HFFc6 (cell line): ENCODE data around the gene ACSL6. TPM values are rescaled to one million over a fixed set of nuclear protein-coding genes. Genes with fewer than 3 reads are reported as not detected.

ENCODE experiments used
- DNase-seq: peaks from one replicate; pipeline ENCODE4 v3.0.0-alpha.2; 2018
- H3K27ac Mint-ChIP-seq: 2 replicates; pipeline ENCODE4 v1.8.0; 2020; ENCODE audit warnings: mild to moderate bottlenecking, mixed read lengths
- H3K27me3 Mint-ChIP-seq: 2 replicates; pipeline ENCODE4 v1.8.0; 2021; ENCODE audit warnings: mild to moderate bottlenecking, moderate library complexity, mixed read lengths; ENCODE audit not compliant: insufficient read depth
- H3K36me3 Mint-ChIP-seq: 2 replicates; pipeline ENCODE4 v1.8.0; 2021; ENCODE audit warnings: low read depth, mixed read lengths
- H3K4me1 Mint-ChIP-seq: 2 replicates; pipeline ENCODE4 v1.8.0; 2020; ENCODE audit warnings: low read depth, mixed read lengths
- H3K4me3 Mint-ChIP-seq: 2 replicates; pipeline ENCODE4 v1.8.0; 2020; ENCODE audit warnings: mild to moderate bottlenecking, moderate library complexity, mixed read lengths
- H3K9me3 Mint-ChIP-seq: 2 replicates; pipeline ENCODE4 v1.8.0; 2020; ENCODE audit warnings: mild to moderate bottlenecking, mixed read lengths
- CTCF ChIP-seq: fragments of 200-600 bp; sonication (generic); IDR thresholded peaks from 2 replicates; pipeline ENCODE4 v1.5.0; 2021; ENCODE audit warnings: antibody characterized with exemption, mild to moderate bottlenecking
- total RNA-seq, 6 experiments: library from RNA; stranded (reverse); fragmentation: NEBNext Ultra II Directional; extraction: Animal tissue kit (Norgen Biotek cat#: 25700); gene quantifications; 2 replicates in 1 of 6; 3 replicates in 5 of 6; pipeline ENCODE4 v1.2.3, GENCODE V29; 2021

The ACSL6 gene
- total RNA-seq, 6 experiments from 2014 or later: not detected

GRCh38 chr5:132049559-132049958 lies 38.1 kb upstream of the ACSL6 start:
- Mint-ChIP-seq H3K9me3 (no peaks in the 10 kb centered on the region), H3K36me3 (no peaks in the 10 kb centered on the region), H3K27ac (no peak overlapping the region), H3K4me1 (no peaks in the 10 kb centered on the region), H3K27me3 (peaks cover 50% of the 10 kb centered on the region), H3K4me3 (no peak overlapping the region)
- DNase-seq: no peak
- TF ChIP-seq CTCF: no peak

- no peak for TF ChIP-seq CTCF
- DNase-seq: no peak
- peaks cover 45% of the 10 kb centered on the region for H3K27me3 Mint-ChIP-seq
- H3K4me3 Mint-ChIP-seq: no peak overlapping the region
- no peak overlapping the region for H3K27ac Mint-ChIP-seq
- H3K36me3 Mint-ChIP-seq: no peaks in the 10 kb centered on the region
- H3K4me1 Mint-ChIP-seq: no peaks in the 10 kb centered on the region
- H3K9me3 Mint-ChIP-seq: no peaks in the 10 kb centered on the region
Measured at GRCh38 chr5:132049093-132049492, 37.6 kb upstream of the ACSL6 start.

GRCh38 chr5:132046880-132047299 lies 35.4 kb upstream of the ACSL6 start:
- Mint-ChIP-seq H3K9me3 (no peaks in the 10 kb centered on the region), H3K4me3 (no peak overlapping the region), H3K27ac (no peak overlapping the region), H3K4me1 (no peaks in the 10 kb centered on the region), H3K27me3 (peaks cover 50% of the 10 kb centered on the region), H3K36me3 (no peaks in the 10 kb centered on the region)
- DNase-seq: no peak
- TF ChIP-seq CTCF: no peak

GRCh38 chr5:132044207-132044606 lies 32.7 kb upstream of the ACSL6 start:
- no peak for DNase-seq
- no peak overlapping the region for H3K4me3 Mint-ChIP-seq
- no peaks in the 10 kb centered on the region for H3K4me1 Mint-ChIP-seq
- H3K27ac Mint-ChIP-seq: no peak overlapping the region
- H3K36me3 Mint-ChIP-seq: no peaks in the 10 kb centered on the region
- H3K27me3 Mint-ChIP-seq: peaks cover 40% of the 10 kb centered on the region
- no peak for TF ChIP-seq CTCF
- no peaks in the 10 kb centered on the region for H3K9me3 Mint-ChIP-seq

GRCh38 chr5:132037353-132037752 lies 25.9 kb upstream of the ACSL6 start:
- H3K4me1 Mint-ChIP-seq: no peaks in the 10 kb centered on the region
- no peak for DNase-seq
- H3K9me3 Mint-ChIP-seq: peaks cover 8% of the 10 kb centered on the region
- TF ChIP-seq CTCF: no peak
- H3K27me3 Mint-ChIP-seq: peaks cover 12% of the 10 kb centered on the region
- H3K36me3 Mint-ChIP-seq: no peaks in the 10 kb centered on the region
- no peak overlapping the region for H3K4me3 Mint-ChIP-seq
- no peak overlapping the region for H3K27ac Mint-ChIP-seq

- Mint-ChIP-seq H3K27me3 (peaks cover 10% of the 10 kb centered on the region), H3K9me3 (peaks cover 8% of the 10 kb centered on the region), H3K4me3 (no peak overlapping the region), H3K27ac (no peak overlapping the region), H3K4me1 (no peaks in the 10 kb centered on the region), H3K36me3 (no peaks in the 10 kb centered on the region)
- TF ChIP-seq CTCF: no peak
- no peak for DNase-seq
Measured at GRCh38 chr5:132033122-132033521, 21.7 kb upstream of the ACSL6 start.
